Measurements from ENCODE around the gene ARID2.

ARID2 gene

GRCh38 chr12:45934956-45935355, 205.4 kb downstream of the ARID2 start:
- H3K27ac ChIP-seq (ENCODE audit: low read depth, low read length): no peak overlapping the region
- H3K4me3 ChIP-seq (ENCODE audit: low read length): no peak overlapping the region
- no peaks in the 10 kb centered on the region for H3K9me3 ChIP-seq (ENCODE audit: control insufficient read depth, insufficient read depth, low read length)
- H3K79me2 ChIP-seq (ENCODE audit: control insufficient read depth, low read length): no peaks in the 10 kb centered on the region
- H3K27me3 ChIP-seq (ENCODE audit: control insufficient read depth, low read length): no peaks in the 10 kb centered on the region
- no peaks in the 10 kb centered on the region for H4K20me1 ChIP-seq (ENCODE audit: control insufficient read depth, insufficient read depth, low read depth, low read length)
- no peaks in the 10 kb centered on the region for H3F3A ChIP-seq (ENCODE audit: control insufficient read depth, insufficient read depth)
- H3K4me1 ChIP-seq (ENCODE audit: control insufficient read depth, low read length): peaks cover 8% of the 10 kb centered on the region
- peaks cover 59% of the 10 kb centered on the region for H3K36me3 ChIP-seq (ENCODE audit: control insufficient read depth, low read length)
- no peaks in the 10 kb centered on the region for H3K9me2 ChIP-seq (replicated peaks; ENCODE audit: control insufficient read depth, low read length)
- H3K4me2 ChIP-seq (ENCODE audit: low read length): no peak overlapping the region
- TF ChIP-seq CTCF (IDR thresholded peaks at IDR 0.05; ENCODE audit: low read depth, low read length, poor library complexity, severe bottlenecking) (no peak), EZH2phosphoT487 (IDR thresholded peaks at IDR 0.05; ENCODE audit: borderline replicate concordance, low read length) (no peak)

- TF ChIP-seq EZH2phosphoT487 (IDR thresholded peaks at IDR 0.05; ENCODE audit: borderline replicate concordance, low read length) (no peak), CTCF (IDR thresholded peaks at IDR 0.05; ENCODE audit: low read depth, low read length, poor library complexity, severe bottlenecking) (no peak)
- Histone ChIP-seq H3K27me3 (ENCODE audit: control insufficient read depth, low read length) (no peaks in the 10 kb centered on the region), H3F3A (ENCODE audit: control insufficient read depth, insufficient read depth) (no peaks in the 10 kb centered on the region), H3K9me3 (ENCODE audit: control insufficient read depth, insufficient read depth, low read length) (no peaks in the 10 kb centered on the region), H3K4me3 (ENCODE audit: low read length) (no peak overlapping the region), H3K9me2 (replicated peaks; ENCODE audit: control insufficient read depth, low read length) (no peaks in the 10 kb centered on the region), H3K36me3 (ENCODE audit: control insufficient read depth, low read length) (peaks cover 54% of the 10 kb centered on the region), H3K4me2 (ENCODE audit: low read length) (no peak overlapping the region), H4K20me1 (ENCODE audit: control insufficient read depth, insufficient read depth, low read depth, low read length) (no peaks in the 10 kb centered on the region), H3K4me1 (ENCODE audit: control insufficient read depth, low read length) (peaks cover 4% of the 10 kb centered on the region), H3K27ac (ENCODE audit: low read depth, low read length) (no peak overlapping the region), H3K79me2 (ENCODE audit: control insufficient read depth, low read length) (no peaks in the 10 kb centered on the region)
These were observed 209.1 kb downstream of the ARID2 start for GRCh38 chr12:45938566-45938965.

GRCh38 chr12:45939759-45940158, 210.3 kb downstream of the ARID2 start:
- no peaks in the 10 kb centered on the region for H3K4me1 ChIP-seq (ENCODE audit: control insufficient read depth, low read length)
- no peak overlapping the region for H3K4me2 ChIP-seq (ENCODE audit: low read length)
- TF ChIP-seq EZH2phosphoT487 (IDR thresholded peaks at IDR 0.05; ENCODE audit: borderline replicate concordance, low read length) (no peak), CTCF (IDR thresholded peaks at IDR 0.05; ENCODE audit: low read depth, low read length, poor library complexity, severe bottlenecking) (no peak)
- H3K9me3 ChIP-seq (ENCODE audit: control insufficient read depth, insufficient read depth, low read length): no peaks in the 10 kb centered on the region
- H3K27ac ChIP-seq (ENCODE audit: low read depth, low read length): no peak overlapping the region
- no peaks in the 10 kb centered on the region for H3K79me2 ChIP-seq (ENCODE audit: control insufficient read depth, low read length)
- no peaks in the 10 kb centered on the region for H3F3A ChIP-seq (ENCODE audit: control insufficient read depth, insufficient read depth)
- H3K27me3 ChIP-seq (ENCODE audit: control insufficient read depth, low read length): no peaks in the 10 kb centered on the region
- no peak overlapping the region for H3K4me3 ChIP-seq (ENCODE audit: low read length)
- H3K9me2 ChIP-seq (replicated peaks; ENCODE audit: control insufficient read depth, low read length): no peaks in the 10 kb centered on the region
- peaks cover 59% of the 10 kb centered on the region for H3K36me3 ChIP-seq (ENCODE audit: control insufficient read depth, low read length)
- H4K20me1 ChIP-seq (ENCODE audit: control insufficient read depth, insufficient read depth, low read depth, low read length): no peaks in the 10 kb centered on the region

GRCh38 chr12:45944771-45945170, 215.3 kb downstream of the ARID2 start:
- Histone ChIP-seq H3K4me2 (ENCODE audit: low read length) (no peak overlapping the region), H3F3A (ENCODE audit: control insufficient read depth, insufficient read depth) (no peaks in the 10 kb centered on the region), H3K79me2 (ENCODE audit: control insufficient read depth, low read length) (no peaks in the 10 kb centered on the region), H3K9me2 (replicated peaks; ENCODE audit: control insufficient read depth, low read length) (no peaks in the 10 kb centered on the region), H3K9me3 (ENCODE audit: control insufficient read depth, insufficient read depth, low read length) (no peaks in the 10 kb centered on the region), H3K4me3 (ENCODE audit: low read length) (no peak overlapping the region), H3K27ac (ENCODE audit: low read depth, low read length) (no peak overlapping the region), H4K20me1 (ENCODE audit: control insufficient read depth, insufficient read depth, low read depth, low read length) (no peaks in the 10 kb centered on the region), H3K4me1 (ENCODE audit: control insufficient read depth, low read length) (no peaks in the 10 kb centered on the region), H3K27me3 (ENCODE audit: control insufficient read depth, low read length) (no peaks in the 10 kb centered on the region), H3K36me3 (ENCODE audit: control insufficient read depth, low read length) (peaks cover 86% of the 10 kb centered on the region)
- TF ChIP-seq EZH2phosphoT487 (IDR thresholded peaks at IDR 0.05; ENCODE audit: borderline replicate concordance, low read length): no peak
- no peak for TF ChIP-seq CTCF (IDR thresholded peaks at IDR 0.05; ENCODE audit: low read depth, low read length, poor library complexity, severe bottlenecking)

All from DOHH2 (cell line).